SJSA1 (cell line): ENCODE measurements around the gene LGMN. TPM values are rescaled to one million over a fixed set of nuclear protein-coding genes. Genes with fewer than 3 reads are reported as not detected.

Experiments
- DNase-seq, 2 experiments: peaks; one replicate each; pipeline ENCODE4 v3.0.0-alpha.2; 2015 to 2020; ENCODE audit warnings: low spot score in 2 of 2, low read depth in 1 of 2
- H3K27ac ChIP-seq: fragments of 250-450 bp; sonication (Bioruptor Pico); 2 replicates; pipeline ENCODE4 v1.5.1; 2020; ENCODE audit warnings: mild to moderate bottlenecking, moderate library complexity
- H3K27me3 ChIP-seq: fragments of 250-450 bp; sonication (Bioruptor Pico); replicated peaks from 2 replicates; pipeline ENCODE4 v1.5.1; 2020; ENCODE audit warnings: mild to moderate bottlenecking, moderate library complexity
- H3K36me3 ChIP-seq: fragments of 250-450 bp; sonication (Bioruptor Pico); 2 replicates; pipeline ENCODE4 v1.5.1; 2020; ENCODE audit warnings: mild to moderate bottlenecking
- H3K4me1 ChIP-seq: fragments of 250-450 bp; sonication (Bioruptor Pico); replicated peaks from 2 replicates; pipeline ENCODE4 v1.6.1; 2021; ENCODE audit warnings: mild to moderate bottlenecking
- H3K4me3 ChIP-seq: fragments of 250-450 bp; sonication (Bioruptor Pico); 2 replicates; pipeline ENCODE4 v1.5.1; 2020; ENCODE audit warnings: mild to moderate bottlenecking
- H3K9me3 ChIP-seq: fragments of 250-450 bp; sonication (Bioruptor Pico); replicated peaks from 2 replicates; pipeline ENCODE4 v1.5.1; 2020; ENCODE audit warnings: mild to moderate bottlenecking
- total RNA-seq: library from RNA; depleted of rRNA; stranded (reverse); fragments of >200 nt; shearing (Covaris generic); gene quantifications from 2 replicates; pipeline ENCODE4 v1.2.3, GENCODE V29; 2014; rRNA removed

Gene LGMN
- 136 and 156 TPM in 2 replicates for total RNA-seq

- peak within 1 kb of the TSS; percentile 78 for H3K27ac ChIP-seq
- peaks cover 6% of the 10 kb centered on the region for H3K4me1 ChIP-seq
- peak within 1 kb of the TSS; percentile 56 for H3K4me3 ChIP-seq
- no peaks in the 10 kb centered on the region for H3K27me3 ChIP-seq
- no peaks in the 10 kb centered on the region for H3K9me3 ChIP-seq
- DNase-seq, result peak; percentile 87 to 96
- no peaks in the 10 kb centered on the region for H3K36me3 ChIP-seq
Measured at GRCh38 chr14:92748259-92749016, at the start of gene LGMN. LGMN (minus strand) TSS chr14:92748627; CDS start chr14:92732786, 15,841 bp downstream.

- peaks cover 14% of the 10 kb centered on the region for H3K4me1 ChIP-seq
- no peaks in the 10 kb centered on the region for H3K9me3 ChIP-seq
- peak overlapping the region; percentile 66 for H3K4me3 ChIP-seq
- no peaks in the 10 kb centered on the region for H3K27me3 ChIP-seq
- DNase-seq, result no peak
- peak overlapping the region; percentile 59 for H3K27ac ChIP-seq
- peaks cover 25% of the 10 kb centered on the region; the same call in 1 of the 2 replicates for H3K36me3 ChIP-seq
Measured at GRCh38 chr14:92794961-92795360, 46.5 kb upstream of the LGMN start.

GRCh38 chr14:92794547-92794941, 46.1 kb upstream of the LGMN start:
- peak overlapping the region; percentile 66 for H3K4me3 ChIP-seq
- DNase-seq, result no peak

GRCh38 chr14:92793709-92794546, 45.5 kb upstream of the LGMN start, which contains the start of gene GOLGA5:
GOLGA5 (plus strand) TSS chr14:92794305; CDS start chr14:92797438, 3,133 bp downstream.
- Histone ChIP-seq H3K27ac (peak within 1 kb of the TSS; percentile 59), H3K4me3 (peak within 1 kb of the TSS; percentile 66), H3K36me3 (peaks cover 21% of the 10 kb centered on the region; the same call in 1 of the 2 replicates), H3K9me3 (0 out of 2 replicates have a peak, but pooled peaks cover 3% of the 10 kb centered on the region), H3K4me1 (peaks cover 14% of the 10 kb centered on the region), H3K27me3 (no peaks in the 10 kb centered on the region)
- DNase-seq, result peak; percentile 94 to 98

More at GRCh38 chr14:92794547-92794941, 46.1 kb upstream of the LGMN start:
- H3K27ac ChIP-seq, result peak overlapping the region; percentile 59
- H3K27me3 ChIP-seq, result no peaks in the 10 kb centered on the region
- peaks cover 14% of the 10 kb centered on the region for H3K4me1 ChIP-seq
- no peaks in the 10 kb centered on the region for H3K9me3 ChIP-seq
- peaks cover 21% of the 10 kb centered on the region; the same call in 1 of the 2 replicates for H3K36me3 ChIP-seq

- peaks cover 13% of the 10 kb centered on the region; the same call in 1 of the 2 replicates for H3K36me3 ChIP-seq
- H3K27ac ChIP-seq, result no peak overlapping the region
- H3K4me1 ChIP-seq, result peaks cover 14% of the 10 kb centered on the region
- H3K9me3 ChIP-seq, result 0 out of 2 replicates have a peak, but pooled peaks cover 3% of the 10 kb centered on the region
- no peak overlapping the region for H3K4me3 ChIP-seq
- H3K27me3 ChIP-seq, result no peaks in the 10 kb centered on the region
- DNase-seq, result no peak
Measured at GRCh38 chr14:92792885-92793284, 44.5 kb upstream of the LGMN start.

GRCh38 chr14:92789457-92790089, 41.1 kb upstream of the LGMN start:
- H3K9me3 ChIP-seq, result 0 out of 2 replicates have a peak, but pooled peaks cover 3% of the 10 kb centered on the region
- no peak overlapping the region for H3K27ac ChIP-seq
- no peak overlapping the region for H3K4me3 ChIP-seq
- no peak for DNase-seq
- H3K4me1 ChIP-seq, result peaks cover 16% of the 10 kb centered on the region
- no peaks in the 10 kb centered on the region for H3K27me3 ChIP-seq
- H3K36me3 ChIP-seq, result 0 out of 2 replicates have a peak, but pooled peaks cover 3% of the 10 kb centered on the region

- no peak for DNase-seq
- Histone ChIP-seq H3K4me3 (no peak overlapping the region), H3K9me3 (0 out of 2 replicates have a peak, but pooled peaks cover 3% of the 10 kb centered on the region), H3K27me3 (no peaks in the 10 kb centered on the region), H3K36me3 (no peaks in the 10 kb centered on the region), H3K4me1 (peaks cover 12% of the 10 kb centered on the region), H3K27ac (no peak overlapping the region)
Measured at GRCh38 chr14:92787554-92787953, 39.1 kb upstream of the LGMN start.

- Histone ChIP-seq H3K36me3 (no peaks in the 10 kb centered on the region), H3K27me3 (no peaks in the 10 kb centered on the region), H3K9me3 (0 out of 2 replicates have a peak, but pooled peaks cover 3% of the 10 kb centered on the region), H3K4me1 (peaks cover 12% of the 10 kb centered on the region), H3K4me3 (no peak overlapping the region), H3K27ac (peak overlapping the region; percentile 66)
- no peak for DNase-seq
Measured at GRCh38 chr14:92786427-92786756, 38.0 kb upstream of the LGMN start.

GRCh38 chr14:92785667-92786426, 37.4 kb upstream of the LGMN start:
- DNase-seq, result peak; percentile 58 to 64

GRCh38 chr14:92783813-92784431, 35.5 kb upstream of the LGMN start:
- Histone ChIP-seq H3K27me3 (no peaks in the 10 kb centered on the region), H3K4me3 (no peak overlapping the region), H3K9me3 (no peaks in the 10 kb centered on the region), H3K4me1 (peaks cover 12% of the 10 kb centered on the region), H3K36me3 (no peaks in the 10 kb centered on the region), H3K27ac (no peak overlapping the region)
- DNase-seq, result peak in 1 of 2 experiments; percentile 56

More at GRCh38 chr14:92785667-92786426, 37.4 kb upstream of the LGMN start:
- 0 out of 2 replicates have a peak, but pooled peaks cover 3% of the 10 kb centered on the region for H3K9me3 ChIP-seq
- H3K4me3 ChIP-seq, result no peak overlapping the region
- no peaks in the 10 kb centered on the region for H3K27me3 ChIP-seq
- no peaks in the 10 kb centered on the region for H3K36me3 ChIP-seq
- peak overlapping the region; percentile 66 for H3K27ac ChIP-seq
- peaks cover 12% of the 10 kb centered on the region for H3K4me1 ChIP-seq

- Histone ChIP-seq H3K27me3 (no peaks in the 10 kb centered on the region), H3K4me1 (peaks cover 11% of the 10 kb centered on the region), H3K9me3 (no peaks in the 10 kb centered on the region), H3K36me3 (no peaks in the 10 kb centered on the region), H3K27ac (no peak overlapping the region), H3K4me3 (no peak overlapping the region)
- DNase-seq, result no peak
Measured at GRCh38 chr14:92781350-92781749, 32.9 kb upstream of the LGMN start.

- H3K4me1 ChIP-seq, result peaks cover 4% of the 10 kb centered on the region
- H3K36me3 ChIP-seq, result no peaks in the 10 kb centered on the region
- H3K9me3 ChIP-seq, result no peaks in the 10 kb centered on the region
- H3K4me3 ChIP-seq, result no peak overlapping the region
- H3K27ac ChIP-seq, result no peak overlapping the region
- DNase-seq, result no peak
- H3K27me3 ChIP-seq, result no peaks in the 10 kb centered on the region
Measured at GRCh38 chr14:92780444-92781232, 32.2 kb upstream of the LGMN start.
